Left hindlimb (tissue), 1 donor: ENCODE data around the gene IP6K1.
"Not testable (repeated sequence)": the region's sequence is repeated elsewhere in the genome, so short reads cannot be mapped to it uniquely, and the experiment has no call there.

Experiments used
- DNase-seq: peaks from one replicate; pipeline ENCODE4 v3.0.0-alpha.2; 2018

IP6K1 gene

GRCh38 chr3:49793486-49794085, 7.2 kb upstream of the IP6K1 start:
- no peak for DNase-seq

- DNase-seq: no peak
Measured at GRCh38 chr3:49792371-49793150, 6.2 kb upstream of the IP6K1 start.

GRCh38 chr3:49791571-49791970, 5.2 kb upstream of the IP6K1 start:
- DNase-seq: no peak

- DNase-seq: no peak
Measured at GRCh38 chr3:49790626-49791411, 4.5 kb upstream of the IP6K1 start.

- no peak for DNase-seq
Measured at GRCh38 chr3:49788056-49788455, 1.7 kb upstream of the IP6K1 start.

GRCh38 chr3:49787536-49787935, 1.2 kb upstream of the IP6K1 start:
- no peak for DNase-seq

GRCh38 chr3:49787182-49787464, 781 bp upstream of the IP6K1 start:
- no peak for DNase-seq

GRCh38 chr3:49785565-49786356, 581 bp downstream of the IP6K1 start:
- no peak for DNase-seq

GRCh38 chr3:49782277-49782676, 4.1 kb downstream of the IP6K1 start:
- not testable (repeated sequence) for DNase-seq

- no peak for DNase-seq
Measured at GRCh38 chr3:49781415-49782199, 4.7 kb downstream of the IP6K1 start.

GRCh38 chr3:49780975-49781365, 5.4 kb downstream of the IP6K1 start:
- DNase-seq: not testable (repeated sequence)

- no peak for DNase-seq
Measured at GRCh38 chr3:49780080-49780974, 6.0 kb downstream of the IP6K1 start.

GRCh38 chr3:49779358-49780079, 6.8 kb downstream of the IP6K1 start:
- no peak for DNase-seq

GRCh38 chr3:49776101-49776500, 10.2 kb downstream of the IP6K1 start:
- DNase-seq: not testable (repeated sequence)

GRCh38 chr3:49775538-49775937, 10.8 kb downstream of the IP6K1 start:
- no peak for DNase-seq

- DNase-seq: no peak
Measured at GRCh38 chr3:49772703-49773102, 13.6 kb downstream of the IP6K1 start.

- no peak for DNase-seq
Measured at GRCh38 chr3:49771340-49771938, 14.9 kb downstream of the IP6K1 start.

GRCh38 chr3:49769926-49770325, 16.4 kb downstream of the IP6K1 start:
- no peak for DNase-seq

GRCh38 chr3:49769286-49769915, 16.9 kb downstream of the IP6K1 start:
- DNase-seq: no peak

GRCh38 chr3:49763981-49764380, 22.4 kb downstream of the IP6K1 start:
- DNase-seq: no peak
